Upper lobe of left lung (tissue), 4 donors: ENCODE results near the gene FYN.

Experiments
- POLR2A ChIP-seq, 4 donors: fragments of 450-650 bp; IDR thresholded peaks; one replicate each; pipeline ENCODE4 v1.5.1; 2016 to 2017; ENCODE audit warnings: antibody characterized with exemption in 4 of 4, mild to moderate bottlenecking in 2 of 4
- POLR2AphosphoS5 ChIP-seq, 2 donors: sonication (generic); formaldehyde crosslinking; IDR thresholded peaks; one replicate each; pipeline ENCODE4 v1.5.1; 2017; ENCODE audit warnings: antibody characterized with exemption in 2 of 2

DNA sequence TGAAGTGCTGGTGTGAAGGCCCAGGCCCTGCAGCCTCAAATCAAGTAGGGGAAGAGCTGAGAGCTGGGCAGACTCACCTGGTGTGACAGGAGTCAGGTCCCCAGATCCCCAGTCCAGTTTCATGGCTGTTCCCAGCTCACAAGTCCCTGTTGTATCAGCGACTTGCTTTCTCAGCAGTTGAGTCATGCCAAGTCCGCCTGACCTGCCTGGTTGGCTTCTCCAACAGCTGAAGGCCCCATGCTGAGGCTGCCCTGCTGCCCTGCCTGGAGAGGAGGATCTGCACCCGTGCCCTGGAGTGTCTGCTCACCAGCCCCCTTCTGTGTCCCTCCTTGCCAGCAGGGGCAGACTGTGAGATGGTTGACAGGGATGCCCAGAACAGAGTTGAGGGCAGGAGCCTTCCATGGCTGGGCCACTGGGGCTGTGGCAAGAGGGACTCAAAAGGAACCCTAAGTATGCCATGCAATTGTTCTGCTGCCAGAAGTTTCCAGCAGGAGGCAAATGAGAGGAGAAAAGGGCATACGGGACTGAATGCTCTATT lies 228.3 kb downstream of the FYN start:
- TF ChIP-seq POLR2AphosphoS5 (IDR thresholded peaks at IDR 0.05) (no peak), POLR2A (IDR thresholded peaks at IDR 0.05) (no peak)
